EH (cell line): ENCODE measurements around the gene L1TD1.
"Not testable (repeated sequence)": the region's sequence is repeated elsewhere in the genome, so short reads cannot be mapped to it uniquely, and the experiment has no call there.

Source experiments
- DNase-seq: peaks from one replicate; pipeline ENCODE4 v3.0.0-alpha.2; 2015; ENCODE audit warnings: low read depth

The L1TD1 gene

GRCh38 chr1:62207187-62207586 is 12.5 kb downstream of the L1TD1 start:
- no peak for DNase-seq

- no peak for DNase-seq
Measured at GRCh38 chr1:62208087-62208486, 13.4 kb downstream of the L1TD1 start.

- DNase-seq, result no peak
Measured at GRCh38 chr1:62208970-62209369, 14.3 kb downstream of the L1TD1 start.

- DNase-seq, result peak; percentile 22
Measured at GRCh38 chr1:62209931-62210595, 15.4 kb downstream of the L1TD1 start.

- DNase-seq, result no peak
Measured at GRCh38 chr1:62210960-62211359, 16.3 kb downstream of the L1TD1 start.

- DNase-seq, result no peak
Measured at GRCh38 chr1:62212411-62212810, 17.8 kb downstream of the L1TD1 start.

GRCh38 chr1:62213075-62213914 is 18.6 kb downstream of the L1TD1 start:
- no peak for DNase-seq

GRCh38 chr1:62218604-62219003 is 24.0 kb downstream of the L1TD1 start:
- peak; percentile 25 for DNase-seq

- DNase-seq, result not testable (repeated sequence)
Measured at GRCh38 chr1:62220456-62220855, 25.8 kb downstream of the L1TD1 start.

- no peak for DNase-seq
Measured at GRCh38 chr1:62221171-62221570, 26.5 kb downstream of the L1TD1 start.

GRCh38 chr1:62222321-62222720 is 27.7 kb downstream of the L1TD1 start:
- DNase-seq, result no peak

GRCh38 chr1:62224182-62224581 is 29.5 kb downstream of the L1TD1 start:
- DNase-seq, result no peak

GRCh38 chr1:62227496-62227895 is 32.8 kb downstream of the L1TD1 start:
- no peak for DNase-seq

- no peak for DNase-seq
Measured at GRCh38 chr1:62228136-62228882, 33.7 kb downstream of the L1TD1 start.

GRCh38 chr1:62228883-62229187 is 34.2 kb downstream of the L1TD1 start:
- no peak for DNase-seq

- no peak for DNase-seq
Measured at GRCh38 chr1:62229468-62229867, 34.8 kb downstream of the L1TD1 start.

- peak; percentile 26 for DNase-seq
Measured at GRCh38 chr1:62229932-62230331, 35.3 kb downstream of the L1TD1 start.

- peak; percentile 89 for DNase-seq
Measured at GRCh38 chr1:62230718-62231117, 36.1 kb downstream of the L1TD1 start.

GRCh38 chr1:62232871-62233278 is 38.2 kb downstream of the L1TD1 start:
- no peak for DNase-seq

GRCh38 chr1:62233926-62234450 is 39.3 kb downstream of the L1TD1 start:
- no peak for DNase-seq

- DNase-seq, result no peak
Measured at GRCh38 chr1:62234688-62235087, 40.0 kb downstream of the L1TD1 start.

- no peak for DNase-seq
Measured at GRCh38 chr1:62235576-62235975, 40.9 kb downstream of the L1TD1 start.

- DNase-seq, result peak; percentile 31
Measured at GRCh38 chr1:62237361-62237760, 42.7 kb downstream of the L1TD1 start.
